HL-60 (cell line): ENCODE data around the gene IQCE.

Source experiments
- CTCF ChIP-seq: IDR thresholded peaks from one replicate; pipeline ENCODE4 v1.5.1; 2011; ENCODE audit warnings: low read length, control low read depth, inconsistent platforms; ENCODE audit not compliant: insufficient read depth
- GABPA ChIP-seq: IDR thresholded peaks from 2 replicates; pipeline ENCODE4 v1.6.1; 2012; ENCODE audit warnings: low read depth
- POLR2AphosphoS5 ChIP-seq: IDR thresholded peaks from 2 replicates; pipeline ENCODE4 v1.6.1; 2012; ENCODE audit warnings: low read depth
- REST ChIP-seq: IDR thresholded peaks from 2 replicates; pipeline ENCODE4 v1.6.1; 2012; ENCODE audit warnings: low read depth; ENCODE audit not compliant: insufficient replicate concordance
- SPI1 ChIP-seq: IDR thresholded peaks from 2 replicates; pipeline ENCODE4 v1.6.1; 2012; ENCODE audit warnings: low read depth, mild to moderate bottlenecking, borderline replicate concordance

- no peak for TF ChIP-seq CTCF
- no peak for TF ChIP-seq REST
- TF ChIP-seq POLR2AphosphoS5 = no peak
- TF ChIP-seq GABPA = no peak
- no peak for TF ChIP-seq SPI1
These were observed 36.6 kb downstream of the IQCE start for GRCh38 chr7:2595258-2595860.
